Measurements from ENCODE around the gene GNPAT.

GNPAT gene

GRCh38 chr1:231231511-231231910 is 9.5 kb upstream of the GNPAT start:
- H3K4me1 Mint-ChIP-seq, result peaks cover 44% of the 10 kb centered on the region
- no peaks in the 10 kb centered on the region for H3K9me3 Mint-ChIP-seq
- no peak overlapping the region for H3K4me3 Mint-ChIP-seq
- H3K36me3 Mint-ChIP-seq, result peaks cover 51% of the 10 kb centered on the region
- no peaks in the 10 kb centered on the region for H3K27me3 Mint-ChIP-seq
- no peak for ATAC-seq
- H3K27ac Mint-ChIP-seq, result no peak overlapping the region

GRCh38 chr1:231232870-231233734 is 7.9 kb upstream of the GNPAT start:
- H3K36me3 Mint-ChIP-seq, result peaks cover 50% of the 10 kb centered on the region
- H3K27me3 Mint-ChIP-seq, result no peaks in the 10 kb centered on the region
- no peaks in the 10 kb centered on the region for H3K9me3 Mint-ChIP-seq
- ATAC-seq, result peak; percentile 71
- H3K4me3 Mint-ChIP-seq, result no peak overlapping the region
- H3K4me1 Mint-ChIP-seq, result peaks cover 54% of the 10 kb centered on the region
- peak overlapping the region; percentile 8 for H3K27ac Mint-ChIP-seq

GRCh38 chr1:231233735-231234417 is 7.1 kb upstream of the GNPAT start:
- Mint-ChIP-seq H3K4me1 (peaks cover 59% of the 10 kb centered on the region), H3K9me3 (no peaks in the 10 kb centered on the region), H3K27ac (no peak overlapping the region), H3K36me3 (peaks cover 55% of the 10 kb centered on the region), H3K27me3 (no peaks in the 10 kb centered on the region), H3K4me3 (no peak overlapping the region)
- no peak for ATAC-seq

- Mint-ChIP-seq H3K4me1 (peaks cover 65% of the 10 kb centered on the region), H3K36me3 (peaks cover 59% of the 10 kb centered on the region), H3K9me3 (no peaks in the 10 kb centered on the region), H3K27ac (no peak overlapping the region), H3K4me3 (no peak overlapping the region), H3K27me3 (no peaks in the 10 kb centered on the region)
- no peak for ATAC-seq
Observed at GRCh38 chr1:231234506-231234905, 6.5 kb upstream of the GNPAT start.

- no peak overlapping the region for H3K4me3 Mint-ChIP-seq
- no peak overlapping the region for H3K27ac Mint-ChIP-seq
- peaks cover 69% of the 10 kb centered on the region for H3K4me1 Mint-ChIP-seq
- no peaks in the 10 kb centered on the region for H3K9me3 Mint-ChIP-seq
- ATAC-seq, result no peak
- peaks cover 58% of the 10 kb centered on the region for H3K36me3 Mint-ChIP-seq
- no peaks in the 10 kb centered on the region for H3K27me3 Mint-ChIP-seq
Observed at GRCh38 chr1:231235526-231236207, 5.3 kb upstream of the GNPAT start.

GRCh38 chr1:231236208-231236591 is 4.8 kb upstream of the GNPAT start:
- Mint-ChIP-seq H3K4me3 (no peak overlapping the region), H3K36me3 (peaks cover 52% of the 10 kb centered on the region), H3K27me3 (no peaks in the 10 kb centered on the region), H3K27ac (no peak overlapping the region), H3K9me3 (no peaks in the 10 kb centered on the region), H3K4me1 (peaks cover 66% of the 10 kb centered on the region)
- no peak for ATAC-seq

- no peaks in the 10 kb centered on the region for H3K27me3 Mint-ChIP-seq
- peaks cover 66% of the 10 kb centered on the region for H3K4me1 Mint-ChIP-seq
- H3K36me3 Mint-ChIP-seq, result peaks cover 48% of the 10 kb centered on the region
- no peak overlapping the region for H3K27ac Mint-ChIP-seq
- ATAC-seq, result no peak
- no peak overlapping the region for H3K4me3 Mint-ChIP-seq
- no peaks in the 10 kb centered on the region for H3K9me3 Mint-ChIP-seq
Observed at GRCh38 chr1:231236938-231237337, 4.1 kb upstream of the GNPAT start.

GRCh38 chr1:231238298-231238697 is 2.7 kb upstream of the GNPAT start:
- Mint-ChIP-seq H3K27ac (no peak overlapping the region), H3K36me3 (peaks cover 38% of the 10 kb centered on the region), H3K27me3 (no peaks in the 10 kb centered on the region), H3K4me1 (peaks cover 67% of the 10 kb centered on the region), H3K4me3 (no peak overlapping the region), H3K9me3 (no peaks in the 10 kb centered on the region)
- ATAC-seq, result no peak

GRCh38 chr1:231240531-231240882 is 505 bp upstream of the GNPAT start:
- Mint-ChIP-seq H3K9me3 (no peaks in the 10 kb centered on the region), H3K36me3 (peaks cover 39% of the 10 kb centered on the region), H3K4me3 (peak overlapping the region; percentile 98)

GRCh38 chr1:231241750-231242149 is 738 bp downstream of the GNPAT start:
- Mint-ChIP-seq H3K36me3 (peaks cover 31% of the 10 kb centered on the region), H3K4me1 (peaks cover 77% of the 10 kb centered on the region), H3K27ac (peak overlapping the region; percentile 100)

More at GRCh38 chr1:231240531-231240882, 505 bp upstream of the GNPAT start:
- peak overlapping the region; percentile 100 for H3K27ac Mint-ChIP-seq
- peaks cover 81% of the 10 kb centered on the region for H3K4me1 Mint-ChIP-seq
- no peaks in the 10 kb centered on the region for H3K27me3 Mint-ChIP-seq
- ATAC-seq, result peak; percentile 3

GRCh38 chr1:231242516-231243198 is 1.6 kb downstream of the GNPAT start:
- Mint-ChIP-seq H3K4me3 (peak overlapping the region; percentile 98), H3K4me1 (peaks cover 77% of the 10 kb centered on the region), H3K36me3 (peaks cover 31% of the 10 kb centered on the region), H3K9me3 (no peaks in the 10 kb centered on the region), H3K27ac (peak overlapping the region; percentile 100), H3K27me3 (no peaks in the 10 kb centered on the region)
- no peak for ATAC-seq

More at GRCh38 chr1:231241750-231242149, 738 bp downstream of the GNPAT start:
- H3K4me3 Mint-ChIP-seq, result peak overlapping the region; percentile 98
- ATAC-seq, result no peak
- H3K9me3 Mint-ChIP-seq, result no peaks in the 10 kb centered on the region
- H3K27me3 Mint-ChIP-seq, result no peaks in the 10 kb centered on the region

- Mint-ChIP-seq H3K9me3 (no peaks in the 10 kb centered on the region), H3K27ac (no peak overlapping the region), H3K4me1 (peaks cover 34% of the 10 kb centered on the region), H3K36me3 (peaks cover 45% of the 10 kb centered on the region), H3K27me3 (no peaks in the 10 kb centered on the region), H3K4me3 (no peak overlapping the region)
- no peak for ATAC-seq
Observed at GRCh38 chr1:231248778-231249177, 7.8 kb downstream of the GNPAT start.

- Mint-ChIP-seq H3K4me3 (no peak overlapping the region), H3K27ac (no peak overlapping the region), H3K27me3 (no peaks in the 10 kb centered on the region), H3K36me3 (peaks cover 65% of the 10 kb centered on the region), H3K9me3 (peaks cover under 1% of the 10 kb centered on the region), H3K4me1 (peaks cover 9% of the 10 kb centered on the region)
- ATAC-seq, result no peak
Observed at GRCh38 chr1:231252336-231252735, 11.3 kb downstream of the GNPAT start.

GRCh38 chr1:231260351-231260750 is 19.3 kb downstream of the GNPAT start:
- Mint-ChIP-seq H3K36me3 (peaks cover 79% of the 10 kb centered on the region), H3K4me3 (no peak overlapping the region), H3K9me3 (peaks cover 14% of the 10 kb centered on the region), H3K27ac (no peak overlapping the region), H3K4me1 (no peaks in the 10 kb centered on the region), H3K27me3 (no peaks in the 10 kb centered on the region)
- ATAC-seq, result no peak

- Mint-ChIP-seq H3K36me3 (peaks cover 77% of the 10 kb centered on the region), H3K4me1 (no peaks in the 10 kb centered on the region), H3K27ac (no peak overlapping the region), H3K9me3 (no peaks in the 10 kb centered on the region), H3K4me3 (no peak overlapping the region), H3K27me3 (no peaks in the 10 kb centered on the region)
- ATAC-seq, result no peak
Observed at GRCh38 chr1:231264642-231265041, 23.6 kb downstream of the GNPAT start.
